GM10266 (cell line): ENCODE results near the gene TRIM63.

Source experiments
- DNase-seq: peaks from one replicate; pipeline ENCODE4 v3.0.0; 2012; ENCODE audit errors: extremely low spot score
- TF ChIP-seq, protein P1 (sequence below): IDR thresholded peaks from 2 replicates; pipeline ENCODE4 v1.5.1; 2012; ENCODE audit warnings: mild to moderate bottlenecking, low read depth; ENCODE audit not compliant: control insufficient read depth, insufficient read depth; ENCODE audit errors: missing control alignments

TRIM63 gene

DNA sequence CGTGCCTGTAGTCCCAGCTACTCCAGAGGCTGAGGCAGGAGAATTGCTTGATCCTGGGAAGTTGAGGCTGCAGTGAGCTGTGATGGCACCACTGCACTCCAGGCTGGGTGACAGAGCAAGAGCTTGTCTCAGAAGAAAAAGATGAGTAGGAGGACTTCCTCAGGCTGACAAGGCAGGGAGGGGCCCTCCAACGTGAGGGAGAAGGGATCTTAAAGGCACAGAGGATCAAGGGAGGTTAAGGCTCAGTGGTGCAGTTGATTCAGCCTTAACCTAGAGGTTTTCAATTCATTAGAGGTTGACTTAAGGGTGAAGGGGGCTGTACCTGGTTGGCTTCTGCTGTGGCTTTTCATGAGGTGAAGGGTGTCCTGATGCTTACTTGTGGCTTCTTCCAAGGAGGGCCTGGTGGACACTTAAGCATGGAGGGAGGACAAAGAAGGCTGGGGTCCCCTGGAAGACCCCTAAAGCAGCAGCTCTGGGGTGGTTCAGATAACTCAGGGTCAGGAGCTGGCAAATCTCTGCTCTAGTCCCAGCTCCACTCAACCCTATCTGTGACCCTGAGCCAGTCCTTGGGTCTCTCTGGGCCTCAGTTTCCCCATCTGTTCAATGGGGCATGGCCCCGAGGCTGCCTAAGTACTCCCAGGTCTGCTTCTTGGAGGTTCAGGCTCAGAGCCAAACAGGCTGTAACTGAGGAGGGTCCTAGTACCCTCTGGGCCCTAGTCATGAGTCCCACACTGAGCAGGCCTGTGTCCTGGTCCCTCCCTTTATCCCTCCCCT is 39.5 kb downstream of the TRIM63 start:
- DNase-seq: no peak
- TF ChIP-seq, protein P1, sequence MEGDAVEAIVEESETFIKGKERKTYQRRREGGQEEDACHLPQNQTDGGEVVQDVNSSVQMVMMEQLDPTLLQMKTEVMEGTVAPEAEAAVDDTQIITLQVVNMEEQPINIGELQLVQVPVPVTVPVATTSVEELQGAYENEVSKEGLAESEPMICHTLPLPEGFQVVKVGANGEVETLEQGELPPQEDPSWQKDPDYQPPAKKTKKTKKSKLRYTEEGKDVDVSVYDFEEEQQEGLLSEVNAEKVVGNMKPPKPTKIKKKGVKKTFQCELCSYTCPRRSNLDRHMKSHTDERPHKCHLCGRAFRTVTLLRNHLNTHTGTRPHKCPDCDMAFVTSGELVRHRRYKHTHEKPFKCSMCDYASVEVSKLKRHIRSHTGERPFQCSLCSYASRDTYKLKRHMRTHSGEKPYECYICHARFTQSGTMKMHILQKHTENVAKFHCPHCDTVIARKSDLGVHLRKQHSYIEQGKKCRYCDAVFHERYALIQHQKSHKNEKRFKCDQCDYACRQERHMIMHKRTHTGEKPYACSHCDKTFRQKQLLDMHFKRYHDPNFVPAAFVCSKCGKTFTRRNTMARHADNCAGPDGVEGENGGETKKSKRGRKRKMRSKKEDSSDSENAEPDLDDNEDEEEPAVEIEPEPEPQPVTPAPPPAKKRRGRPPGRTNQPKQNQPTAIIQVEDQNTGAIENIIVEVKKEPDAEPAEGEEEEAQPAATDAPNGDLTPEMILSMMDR: no peak

- DNase-seq: no peak
- TF ChIP-seq, protein P1: no peak
These were observed 41.9 kb downstream of the TRIM63 start for GRCh38 chr1:26025517-26025916.

GRCh38 chr1:26025060-26025459 is 42.4 kb downstream of the TRIM63 start:
- TF ChIP-seq, protein P1: no peak
- no peak for DNase-seq

DNA sequence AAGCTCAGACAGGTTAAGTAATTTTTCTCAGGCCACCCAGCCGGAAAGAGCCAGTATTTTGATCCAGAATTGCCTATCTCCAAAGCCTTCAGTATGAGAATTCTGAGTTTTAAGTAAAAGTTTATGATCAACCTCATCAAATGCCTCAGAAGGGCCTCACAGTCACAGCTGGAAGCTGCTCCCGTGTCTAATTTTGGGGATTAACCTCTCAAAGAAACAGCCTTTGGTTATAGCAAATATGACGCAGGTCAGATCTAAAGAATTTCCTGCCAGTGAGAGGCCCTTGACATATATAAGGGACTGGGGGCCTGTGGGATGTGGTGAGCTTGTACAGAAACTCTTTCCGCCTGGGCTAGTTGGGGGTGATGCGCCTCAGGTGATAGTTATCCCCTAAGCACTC is 43.6 kb downstream of the TRIM63 start:
- no peak for DNase-seq
- TF ChIP-seq, protein P1: no peak

- TF ChIP-seq, protein P1: no peak
- DNase-seq: no peak
These were observed 44.4 kb downstream of the TRIM63 start for GRCh38 chr1:26023009-26023408.

- TF ChIP-seq, protein P1: no peak
- DNase-seq: no peak
These were observed 45.0 kb downstream of the TRIM63 start for GRCh38 chr1:26022404-26022779.

- TF ChIP-seq, protein P1: no peak
- DNase-seq: no peak
These were observed 45.6 kb downstream of the TRIM63 start, which contains the start of gene EXTL1 for GRCh38 chr1:26021647-26022403. EXTL1 (plus strand) TSS chr1:26021775; CDS start chr1:26022647, 872 bp downstream.
